ENCODE results near the gene RALGAPA2.
"Not testable (repeated sequence)": the region's sequence is repeated elsewhere in the genome, so short reads cannot be mapped to it uniquely, and the experiment has no call there.

RALGAPA2 gene

GRCh38 chr20:20358801-20359200 lies 353.6 kb downstream of the RALGAPA2 start:
- no peak overlapping the region for H3K9ac ChIP-seq (ENCODE audit: low read length)
- no peak overlapping the region for H3K4me2 ChIP-seq (ENCODE audit: low read depth, low read length, poor library complexity, severe bottlenecking)
- no peaks in the 10 kb centered on the region for H3K9me3 ChIP-seq (ENCODE audit: insufficient read depth, low read length)
- H3K27ac ChIP-seq (ENCODE audit: low read depth, low read length): no peak overlapping the region
- no peak for TF ChIP-seq CTCF (IDR thresholded peaks at IDR 0.05; ENCODE audit: insufficient read depth, low read length, poor library complexity, severe bottlenecking)
- no peak for TF ChIP-seq EZH2phosphoT487 (conservative IDR thresholded peaks at IDR 0.05; ENCODE audit: low read length)
- no peaks in the 10 kb centered on the region for H3K27me3 ChIP-seq (ENCODE audit: low read length)
- no peaks in the 10 kb centered on the region for H3K36me3 ChIP-seq (ENCODE audit: low read length)
- H3K4me3 ChIP-seq (ENCODE audit: insufficient read depth, low read length, poor library complexity, severe bottlenecking): no peak overlapping the region
- H3F3A ChIP-seq (ENCODE audit: insufficient read depth): 0 out of 2 replicates have a peak, but pooled peaks cover 5% of the 10 kb centered on the region
- no peak overlapping the region for H2AFZ ChIP-seq (ENCODE audit: low read depth, low read length, severe bottlenecking)
- H3K79me2 ChIP-seq (ENCODE audit: insufficient read depth, low read length): no peaks in the 10 kb centered on the region
- no peaks in the 10 kb centered on the region for H3K9me2 ChIP-seq (replicated peaks; ENCODE audit: insufficient read depth, low read length)
- no peaks in the 10 kb centered on the region for H4K20me1 ChIP-seq (ENCODE audit: low read depth, low read length)

GRCh38 chr20:20355503-20355902 lies 356.9 kb downstream of the RALGAPA2 start:
- not testable (repeated sequence) for H3K27me3 ChIP-seq (ENCODE audit: low read length); H4K20me1 ChIP-seq (ENCODE audit: low read depth, low read length); H3K9me3 ChIP-seq (ENCODE audit: insufficient read depth, low read length); H3K79me2 ChIP-seq (ENCODE audit: insufficient read depth, low read length); H3K4me3 ChIP-seq (ENCODE audit: insufficient read depth, low read length, poor library complexity, severe bottlenecking); H3K36me3 ChIP-seq (ENCODE audit: low read length); H3K27ac ChIP-seq (ENCODE audit: low read depth, low read length); H3F3A ChIP-seq (ENCODE audit: insufficient read depth); H3K9me2 ChIP-seq (replicated peaks; ENCODE audit: insufficient read depth, low read length); H3K9ac ChIP-seq (ENCODE audit: low read length); H2AFZ ChIP-seq (ENCODE audit: low read depth, low read length, severe bottlenecking); H3K4me2 ChIP-seq (ENCODE audit: low read depth, low read length, poor library complexity, severe bottlenecking)

- H3K27me3 ChIP-seq (ENCODE audit: low read length): no peaks in the 10 kb centered on the region
- H2AFZ ChIP-seq (ENCODE audit: low read depth, low read length, severe bottlenecking): no peak overlapping the region
- H3K36me3 ChIP-seq (ENCODE audit: low read length): no peaks in the 10 kb centered on the region
- no peaks in the 10 kb centered on the region for H3K9me2 ChIP-seq (replicated peaks; ENCODE audit: insufficient read depth, low read length)
- H3K9ac ChIP-seq (ENCODE audit: low read length): no peak overlapping the region
- H3K79me2 ChIP-seq (ENCODE audit: insufficient read depth, low read length): no peaks in the 10 kb centered on the region
- no peaks in the 10 kb centered on the region for H4K20me1 ChIP-seq (ENCODE audit: low read depth, low read length)
- no peak overlapping the region for H3K4me2 ChIP-seq (ENCODE audit: low read depth, low read length, poor library complexity, severe bottlenecking)
- no peak for TF ChIP-seq CTCF (IDR thresholded peaks at IDR 0.05; ENCODE audit: insufficient read depth, low read length, poor library complexity, severe bottlenecking)
- 0 out of 2 replicates have a peak, but pooled peaks cover 1% of the 10 kb centered on the region for H3F3A ChIP-seq (ENCODE audit: insufficient read depth)
- no peaks in the 10 kb centered on the region for H3K9me3 ChIP-seq (ENCODE audit: insufficient read depth, low read length)
- no peak overlapping the region for H3K4me3 ChIP-seq (ENCODE audit: insufficient read depth, low read length, poor library complexity, severe bottlenecking)
- no peak overlapping the region for H3K27ac ChIP-seq (ENCODE audit: low read depth, low read length)
These were observed 358.9 kb downstream of the RALGAPA2 start for GRCh38 chr20:20353576-20353975.

- no peak overlapping the region for H2AFZ ChIP-seq (ENCODE audit: low read depth, low read length, severe bottlenecking)
- H3K9ac ChIP-seq (ENCODE audit: low read length): no peak overlapping the region
- H3K9me2 ChIP-seq (replicated peaks; ENCODE audit: insufficient read depth, low read length): no peaks in the 10 kb centered on the region
- H3K9me3 ChIP-seq (ENCODE audit: insufficient read depth, low read length): no peaks in the 10 kb centered on the region
- no peaks in the 10 kb centered on the region for H3K27me3 ChIP-seq (ENCODE audit: low read length)
- no peaks in the 10 kb centered on the region for H3F3A ChIP-seq (ENCODE audit: insufficient read depth)
- no peak overlapping the region for H3K4me3 ChIP-seq (ENCODE audit: insufficient read depth, low read length, poor library complexity, severe bottlenecking)
- H3K36me3 ChIP-seq (ENCODE audit: low read length): no peaks in the 10 kb centered on the region
- no peaks in the 10 kb centered on the region for H4K20me1 ChIP-seq (ENCODE audit: low read depth, low read length)
- no peaks in the 10 kb centered on the region for H3K79me2 ChIP-seq (ENCODE audit: insufficient read depth, low read length)
- TF ChIP-seq EZH2phosphoT487 (conservative IDR thresholded peaks at IDR 0.05; ENCODE audit: low read length) (no peak), CTCF (IDR thresholded peaks at IDR 0.05; ENCODE audit: insufficient read depth, low read length, poor library complexity, severe bottlenecking) (no peak)
- no peak overlapping the region for H3K27ac ChIP-seq (ENCODE audit: low read depth, low read length)
- H3K4me2 ChIP-seq (ENCODE audit: low read depth, low read length, poor library complexity, severe bottlenecking): no peak overlapping the region
These were observed 368.0 kb downstream of the RALGAPA2 start for GRCh38 chr20:20344476-20344875.
